HUES64 (cell line): Measurements from ENCODE around the gene SLC1A1.

ENCODE experiments used
- H3K27ac ChIP-seq: 2 replicates; pipeline ENCODE4 v1.7.0; 2013; ENCODE audit warnings: low read depth, low read length, inconsistent platforms
- H3K27me3 ChIP-seq: 2 replicates; pipeline ENCODE4 v1.6.1; 2013; ENCODE audit warnings: mild to moderate bottlenecking, low read length; ENCODE audit not compliant: insufficient read depth
- H3K36me3 ChIP-seq: 2 replicates; pipeline ENCODE4 v1.6.1; 2013; ENCODE audit warnings: mild to moderate bottlenecking, low read length; ENCODE audit not compliant: insufficient read depth
- H3K4me1 ChIP-seq: 2 replicates; pipeline ENCODE4 v1.6.1; 2013; ENCODE audit warnings: mild to moderate bottlenecking, low read length, moderate library complexity; ENCODE audit not compliant: insufficient read depth
- H3K4me3 ChIP-seq: 2 replicates; pipeline ENCODE4 v1.5.1; 2013; ENCODE audit warnings: mild to moderate bottlenecking, low read length, moderate library complexity
- H3K9ac ChIP-seq: 2 replicates; pipeline ENCODE4 v1.6.1; 2013; ENCODE audit warnings: mild to moderate bottlenecking, low read depth, low read length
- H3K9me3 ChIP-seq: 2 replicates; pipeline ENCODE4 v1.6.1; 2013; ENCODE audit warnings: low read depth, low read length; ENCODE audit not compliant: insufficient read depth
- WGBS: fragments of 150-250, 120-280 bp; methylation state at CpG from one replicate; pipeline ENCODE4 v1.1.7; 2013; ENCODE audit warnings: missing lambda C conversion rate; 5-methylcytosine and 5-hydroxymethylcytosine counted together

SLC1A1 gene

DNA sequence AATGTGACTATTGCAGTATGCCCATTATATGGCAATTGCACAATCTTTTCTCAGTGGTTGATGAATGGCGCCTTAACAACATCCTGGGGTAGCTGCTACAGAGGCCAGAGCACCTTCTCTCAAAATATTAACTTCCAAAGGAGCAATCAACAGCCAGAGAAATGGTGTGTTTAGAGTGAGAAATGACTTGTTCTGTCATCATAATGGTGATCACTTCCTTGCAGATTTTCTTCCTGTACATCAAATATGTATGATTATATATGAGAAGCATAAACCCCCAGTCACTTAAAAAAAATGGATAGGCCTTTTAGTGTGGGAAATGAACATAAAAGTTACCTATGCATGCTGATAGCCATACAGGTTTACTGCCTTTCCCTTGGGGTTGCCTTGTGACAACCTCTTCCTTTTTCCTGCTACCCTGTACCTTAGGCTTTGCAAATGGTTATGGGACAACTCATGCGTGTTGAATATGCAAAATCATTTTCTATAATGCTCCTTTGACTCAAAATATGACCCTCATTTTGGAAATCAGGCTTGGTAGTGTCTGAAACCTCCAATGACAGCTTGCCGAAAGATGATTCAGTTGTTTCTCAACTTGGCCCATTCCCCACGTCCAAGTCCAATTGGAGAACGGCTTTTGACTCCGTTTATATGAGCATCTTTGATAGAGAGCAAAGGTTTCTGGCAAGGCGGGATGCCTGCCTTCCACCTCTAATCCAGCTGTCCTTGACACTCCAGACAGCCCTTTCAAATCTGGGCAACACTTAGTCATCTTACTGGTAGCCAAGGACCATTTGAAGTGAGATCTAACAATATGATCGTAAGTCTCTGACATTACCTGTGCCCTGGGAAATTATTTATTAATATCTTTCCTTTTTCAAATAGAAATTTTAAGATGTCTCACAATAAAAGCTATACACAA is 69.3 kb downstream of the SLC1A1 start:
- no peak overlapping the region for H3K9ac ChIP-seq
- no peaks in the 10 kb centered on the region for H3K9me3 ChIP-seq
- H3K4me1 ChIP-seq = peaks cover 4% of the 10 kb centered on the region; the same call in 1 of the 2 replicates
- H3K4me3 ChIP-seq = no peak overlapping the region
- no peaks in the 10 kb centered on the region for H3K27me3 ChIP-seq
- no peaks in the 10 kb centered on the region for H3K36me3 ChIP-seq
- 71% methylated on average over 8 of the region's 8 CpGs for WGBS
- no peak overlapping the region for H3K27ac ChIP-seq

DNA sequence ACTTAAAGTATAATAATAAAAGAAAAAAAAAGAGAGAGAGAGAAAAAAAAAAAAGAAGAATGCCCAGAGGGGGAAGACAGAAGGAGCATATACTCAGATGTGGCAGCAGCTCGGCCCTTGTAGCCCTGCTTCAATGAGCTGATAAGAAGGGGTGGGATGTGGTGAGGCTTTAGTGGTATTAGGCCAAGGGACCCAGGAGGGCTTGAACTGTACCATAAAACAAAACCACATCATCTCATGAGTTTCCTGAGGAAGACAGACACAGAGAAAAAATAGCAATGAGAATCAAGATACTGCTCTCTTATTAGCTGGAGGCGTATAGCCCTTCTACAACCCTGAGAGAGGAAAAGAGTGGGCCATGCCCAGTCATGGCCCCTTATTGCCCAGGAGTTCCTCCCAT is 72.8 kb downstream of the SLC1A1 start:
- H3K4me1 ChIP-seq = no peaks in the 10 kb centered on the region
- H3K4me3 ChIP-seq = no peak overlapping the region
- H3K27ac ChIP-seq = no peak overlapping the region
- no peaks in the 10 kb centered on the region for H3K27me3 ChIP-seq
- WGBS = 68% methylated on average over 2 of the region's 2 CpGs
- H3K9me3 ChIP-seq = no peaks in the 10 kb centered on the region
- no peak overlapping the region for H3K9ac ChIP-seq
- no peaks in the 10 kb centered on the region for H3K36me3 ChIP-seq

DNA sequence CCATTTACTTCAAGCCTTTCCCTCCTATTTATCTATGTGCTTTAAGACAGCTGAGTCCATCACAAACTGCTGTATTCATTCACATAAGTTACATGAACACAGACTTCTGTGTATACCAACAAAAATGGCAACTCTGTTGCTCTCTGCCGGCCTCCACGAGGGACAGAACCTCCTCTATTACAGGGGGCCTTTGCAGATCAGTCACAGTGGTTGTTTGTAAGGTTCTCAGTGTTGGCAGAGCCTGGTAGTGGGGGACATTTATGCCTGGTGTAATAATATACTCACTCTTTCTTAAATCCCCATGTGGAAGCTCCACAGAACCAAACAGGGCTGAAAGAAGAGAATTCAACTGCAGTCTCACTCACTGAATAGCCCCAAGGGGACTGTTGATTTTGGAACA is 76.5 kb downstream of the SLC1A1 start:
- Histone ChIP-seq H3K36me3 (no peaks in the 10 kb centered on the region), H3K27me3 (no peaks in the 10 kb centered on the region)
- 94% methylated on average over 2 of the region's 2 CpGs for WGBS

DNA sequence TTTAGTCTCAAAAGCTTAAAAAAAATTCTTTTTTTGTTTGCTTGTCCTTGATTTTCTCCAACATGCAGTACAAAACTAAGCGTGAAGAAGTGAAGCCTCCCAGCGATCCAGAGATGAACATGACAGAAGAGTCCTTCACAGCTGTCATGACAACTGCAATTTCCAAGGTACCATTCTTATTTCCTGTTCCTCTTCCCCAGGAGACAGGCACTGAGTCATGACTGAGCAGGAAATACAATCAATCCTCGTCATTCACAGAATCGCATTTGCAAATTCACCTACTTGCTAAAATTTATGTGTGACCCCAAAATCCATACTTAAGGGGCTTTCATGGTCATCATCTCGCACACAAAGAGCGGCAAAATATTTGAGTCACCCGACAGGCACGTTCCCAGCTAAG is 77.3 kb downstream of the SLC1A1 start:
- Histone ChIP-seq H3K4me3 (no peak overlapping the region), H3K9me3 (no peaks in the 10 kb centered on the region), H3K27me3 (no peaks in the 10 kb centered on the region), H3K4me1 (no peaks in the 10 kb centered on the region), H3K9ac (no peak overlapping the region), H3K36me3 (no peaks in the 10 kb centered on the region), H3K27ac (no peak overlapping the region)
- 90% methylated on average over 8 of the region's 8 CpGs for WGBS

More for the DNA sequence above, 76.5 kb downstream of the SLC1A1 start:
- no peak overlapping the region for H3K4me3 ChIP-seq
- no peak overlapping the region for H3K9ac ChIP-seq
- H3K4me1 ChIP-seq = no peaks in the 10 kb centered on the region
- no peaks in the 10 kb centered on the region for H3K9me3 ChIP-seq
- no peak overlapping the region for H3K27ac ChIP-seq

DNA sequence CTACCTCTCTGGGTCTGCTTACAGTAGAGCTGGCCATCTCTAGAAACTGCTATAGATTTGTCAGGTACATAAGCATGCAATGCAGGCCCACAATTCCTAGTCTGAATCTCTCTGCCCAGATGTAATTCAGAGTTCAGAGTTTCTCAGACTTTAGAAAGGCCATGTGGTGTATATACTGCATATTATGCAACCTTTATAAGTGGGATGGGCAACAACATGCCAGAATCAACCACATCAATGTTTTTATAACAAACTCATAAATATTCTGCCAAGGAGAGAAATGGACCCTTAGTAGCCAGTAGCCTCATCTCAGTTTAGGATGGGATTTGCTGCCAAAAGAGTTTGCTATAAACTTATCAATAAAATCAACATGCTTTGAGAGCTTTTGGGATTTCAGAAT is 78.8 kb downstream of the SLC1A1 start:
- Histone ChIP-seq H3K9ac (no peak overlapping the region), H3K27me3 (no peaks in the 10 kb centered on the region), H3K36me3 (no peaks in the 10 kb centered on the region), H3K4me1 (peaks cover 1% of the 10 kb centered on the region; the same call in 1 of the 2 replicates), H3K27ac (no peak overlapping the region), H3K9me3 (no peaks in the 10 kb centered on the region), H3K4me3 (no peak overlapping the region)

DNA sequence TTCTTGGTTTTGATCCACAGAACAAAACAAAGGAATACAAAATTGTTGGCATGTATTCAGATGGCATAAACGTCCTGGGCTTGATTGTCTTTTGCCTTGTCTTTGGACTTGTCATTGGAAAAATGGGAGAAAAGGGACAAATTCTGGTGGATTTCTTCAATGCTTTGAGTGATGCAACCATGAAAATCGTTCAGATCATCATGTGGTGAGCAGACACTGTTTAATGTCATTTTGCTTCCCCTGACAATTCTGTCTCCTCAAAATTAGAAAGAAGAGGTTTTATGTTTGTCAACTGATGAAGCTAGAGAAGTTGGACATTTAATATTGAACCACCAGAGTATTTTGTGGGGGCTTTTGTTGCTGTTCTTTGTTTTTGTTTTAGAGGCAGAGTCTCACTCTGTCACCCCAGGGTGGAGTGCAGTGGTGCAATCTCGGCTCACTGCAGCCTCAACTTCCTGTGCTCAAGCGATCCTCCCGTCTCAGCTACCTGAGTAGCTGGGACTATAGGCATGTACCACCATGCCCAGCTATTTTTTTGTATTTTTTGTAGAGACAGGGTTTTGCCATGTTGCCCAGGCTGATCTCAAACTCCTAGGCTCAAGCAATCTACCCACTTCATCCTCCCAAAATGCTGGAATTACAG is 82.0 kb downstream of the SLC1A1 start:
- Histone ChIP-seq H3K9ac (no peak overlapping the region), H3K9me3 (no peaks in the 10 kb centered on the region), H3K27ac (no peak overlapping the region), H3K27me3 (no peaks in the 10 kb centered on the region), H3K4me1 (peaks cover 7% of the 10 kb centered on the region; the same call in 1 of the 2 replicates), H3K36me3 (no peaks in the 10 kb centered on the region), H3K4me3 (no peak overlapping the region)
- WGBS = 89% methylated on average over 5 of the region's 5 CpGs

DNA sequence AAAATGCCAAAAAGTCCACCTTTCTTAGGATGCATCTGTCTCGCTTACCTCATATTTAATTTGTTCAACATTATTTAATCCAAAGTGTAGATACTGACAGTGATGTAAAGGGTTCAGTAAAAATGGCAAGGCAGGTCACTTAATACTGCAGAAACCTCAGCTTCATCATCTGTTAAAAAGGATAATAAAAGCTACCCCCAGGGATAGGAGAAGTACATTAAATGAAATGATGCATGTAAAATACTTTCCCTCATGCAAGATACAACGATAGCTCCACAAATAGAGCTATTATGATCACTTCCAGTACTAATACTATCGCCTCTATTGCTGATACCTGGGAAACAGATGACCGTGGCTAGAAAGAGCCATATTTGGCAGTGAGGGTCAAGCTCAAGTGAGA is 82.9 kb downstream of the SLC1A1 start:
- no peak overlapping the region for H3K27ac ChIP-seq
- peaks cover 7% of the 10 kb centered on the region; the same call in 1 of the 2 replicates for H3K4me1 ChIP-seq
- no peak overlapping the region for H3K9ac ChIP-seq
- no peak overlapping the region for H3K4me3 ChIP-seq
- no peaks in the 10 kb centered on the region for H3K9me3 ChIP-seq
- H3K27me3 ChIP-seq = no peaks in the 10 kb centered on the region
- 89% methylated on average over 4 of the region's 4 CpGs for WGBS
- H3K36me3 ChIP-seq = no peaks in the 10 kb centered on the region

DNA sequence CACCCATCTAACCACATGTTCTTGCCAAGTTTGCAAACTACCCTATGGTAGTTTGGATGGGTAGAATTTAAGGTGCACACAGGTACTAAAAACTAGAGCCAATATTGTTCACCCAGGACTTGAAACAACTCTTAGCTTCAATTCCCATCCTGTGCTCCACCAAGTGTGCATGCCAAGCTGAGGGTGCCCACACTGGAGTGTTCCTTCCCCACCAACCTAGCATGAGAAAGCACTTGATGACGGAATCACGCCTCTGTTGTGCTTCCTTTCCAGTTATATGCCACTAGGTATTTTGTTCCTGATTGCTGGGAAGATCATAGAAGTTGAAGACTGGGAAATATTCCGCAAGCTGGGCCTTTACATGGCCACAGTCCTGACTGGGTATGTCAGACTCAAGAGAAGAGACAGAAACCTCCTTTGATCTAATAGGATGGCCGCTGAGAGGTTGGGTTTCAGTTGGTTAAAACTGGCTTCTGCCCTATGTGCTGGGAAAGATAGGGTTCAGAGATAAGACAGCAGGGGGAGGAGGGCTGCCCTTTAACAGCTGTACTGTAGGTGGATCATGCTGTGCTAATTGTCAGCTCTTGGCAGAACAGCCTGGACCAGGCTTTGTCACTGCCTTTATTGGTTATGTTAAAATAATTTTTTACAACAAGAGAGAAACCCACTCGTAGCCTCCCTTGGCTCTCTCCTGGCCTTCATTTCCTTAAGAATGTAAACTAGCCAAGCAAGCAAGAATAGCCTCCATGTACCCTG is 83.5 kb downstream of the SLC1A1 start:
- Histone ChIP-seq H3K4me3 (no peak overlapping the region), H3K27me3 (no peaks in the 10 kb centered on the region), H3K36me3 (no peaks in the 10 kb centered on the region), H3K9ac (no peak overlapping the region), H3K4me1 (peaks cover 7% of the 10 kb centered on the region; the same call in 1 of the 2 replicates), H3K9me3 (no peaks in the 10 kb centered on the region), H3K27ac (no peak overlapping the region)
- 81% methylated on average over 5 of the region's 5 CpGs for WGBS

DNA sequence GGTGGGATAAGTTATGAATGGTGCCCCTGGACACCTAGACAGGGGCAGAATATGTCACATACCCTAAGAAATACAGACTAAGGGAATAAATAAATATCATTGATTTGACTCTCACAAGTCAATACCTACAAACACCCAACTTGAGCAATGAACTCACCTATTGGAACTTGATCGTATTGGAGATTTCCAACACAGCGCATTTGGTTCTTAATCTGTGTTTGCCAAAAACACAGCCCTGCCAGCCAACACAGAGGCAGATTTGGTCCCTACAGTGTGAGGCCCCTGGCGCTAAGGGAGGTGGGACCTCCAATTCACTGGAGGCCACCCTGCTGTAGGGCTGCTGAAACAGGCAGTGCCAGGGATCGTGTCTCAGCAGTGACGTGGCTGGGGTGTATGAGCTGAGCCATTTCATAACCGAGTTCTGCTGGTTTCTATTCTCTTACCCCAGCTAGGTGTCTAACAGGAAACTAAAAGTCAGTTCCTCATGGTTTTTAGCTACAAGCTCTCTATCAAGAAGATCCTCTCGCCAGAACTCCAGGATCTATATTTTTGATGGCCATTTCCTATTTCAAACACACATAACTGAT is 84.5 kb downstream of the SLC1A1 start:
- H3K4me1 ChIP-seq = peaks cover 7% of the 10 kb centered on the region; the same call in 1 of the 2 replicates
- WGBS = 93% methylated on average over 7 of the region's 7 CpGs
- no peaks in the 10 kb centered on the region for H3K36me3 ChIP-seq
- H3K9ac ChIP-seq = no peak overlapping the region
- no peak overlapping the region for H3K4me3 ChIP-seq
- H3K27ac ChIP-seq = no peak overlapping the region
- no peaks in the 10 kb centered on the region for H3K27me3 ChIP-seq
- no peaks in the 10 kb centered on the region for H3K9me3 ChIP-seq

DNA sequence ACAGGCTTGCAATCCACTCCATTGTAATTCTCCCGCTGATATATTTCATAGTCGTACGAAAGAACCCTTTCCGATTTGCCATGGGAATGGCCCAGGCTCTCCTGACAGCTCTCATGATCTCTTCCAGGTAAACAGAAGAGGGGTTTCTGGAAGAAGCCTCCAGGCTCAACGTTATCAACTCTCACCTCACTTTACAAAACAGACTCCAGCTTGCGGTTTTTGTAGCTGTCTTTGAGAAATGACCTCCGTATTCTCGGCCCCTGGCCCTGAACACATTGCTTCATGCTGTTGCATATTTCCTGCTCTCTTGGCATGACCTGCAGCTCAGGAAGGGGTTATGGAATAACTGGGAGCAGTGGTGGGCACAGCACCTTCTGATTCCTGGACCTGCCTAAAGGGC is 85.7 kb downstream of the SLC1A1 start:
- Histone ChIP-seq H3K27me3 (no peaks in the 10 kb centered on the region), H3K4me1 (peaks cover 7% of the 10 kb centered on the region; the same call in 1 of the 2 replicates)
- WGBS = 90% methylated on average over 8 of the region's 8 CpGs

More for the DNA sequence above, 85.7 kb downstream of the SLC1A1 start:
- Histone ChIP-seq H3K9me3 (no peaks in the 10 kb centered on the region), H3K27ac (no peak overlapping the region), H3K4me3 (no peak overlapping the region), H3K36me3 (no peaks in the 10 kb centered on the region), H3K9ac (no peak overlapping the region)
